Cardiac ventricle fibroblast (primary cell): ENCODE measurements around the gene HPGD. TPM values are rescaled to one million over a fixed set of nuclear protein-coding genes. Genes with fewer than 3 reads are reported as not detected.

Source experiments
- total RNA-seq: library from RNA; depleted of rRNA; stranded (reverse); fragments of >200 nt; gene quantifications from 2 replicates; pipeline ENCODE4 v1.2.3, GENCODE V29; 2015

HPGD gene
- total RNA-seq = not detected in 2 replicates

GRCh38 chr4:174522183-174523024 lies at the start of gene HPGD:
Gene HPGD (minus strand): TSS chr4:174522488. CDS start chr4:174522451, 37 bp downstream.

Other genes with a start within 250 kb of the HPGD start
- gene FBXO8, start 238.8 kb downstream of the HPGD start, total RNA-seq = 19.7 and 20.4 TPM in 2 replicates
- 6.5 and 8.8 TPM in 2 replicates for gene CEP44, start 238.6 kb downstream of the HPGD start, total RNA-seq